Suprapubic skin (tissue), 4 donors: ENCODE measurements around the gene FOXO6. TPM values are rescaled to one million over a fixed set of nuclear protein-coding genes. Genes with fewer than 3 reads are reported as not detected.

ENCODE experiments used
- DNase-seq, 2 donors: peaks; one replicate each; pipeline ENCODE4 v3.0.0-alpha.2; 2019; ENCODE audit warnings: low spot score in 2 of 2
- H3K27ac ChIP-seq: fragments of 200-600 bp; sonication (generic); one replicate; pipeline ENCODE4 v1.5.1; 2019
- H3K27me3 ChIP-seq: fragments of 200-600 bp; sonication (generic); one replicate; pipeline ENCODE4 v1.5.1; 2019
- H3K36me3 ChIP-seq: fragments of 200-600 bp; sonication (generic); one replicate; pipeline ENCODE4 v1.5.1; 2019
- H3K4me1 ChIP-seq: fragments of 200-600 bp; sonication (generic); one replicate; pipeline ENCODE4 v1.5.1; 2019
- H3K4me3 ChIP-seq: fragments of 200-600 bp; sonication (generic); one replicate; pipeline ENCODE4 v1.5.1; 2019; ENCODE audit warnings: mild to moderate bottlenecking
- H3K9me3 ChIP-seq: fragments of 200-600 bp; sonication (generic); one replicate; pipeline ENCODE4 v1.5.1; 2019
- CTCF ChIP-seq, 2 donors: fragments of 200-600 bp in 1 of 2; fragments of 450-650 bp in 1 of 2; sonication (generic) in 1 of 2; IDR thresholded peaks; one replicate each; pipeline ENCODE4 v1.5.1; 2016 to 2019; ENCODE audit warnings: antibody characterized with exemption in 2 of 2, mild to moderate bottlenecking in 1 of 2, moderate library complexity in 1 of 2
- EP300 ChIP-seq: sonication (generic); formaldehyde crosslinking; IDR thresholded peaks from one replicate; pipeline ENCODE4 v1.6.1; 2017; ENCODE audit warnings: antibody characterized with exemption
- POLR2A ChIP-seq, 2 donors: fragments of 450-650 bp; IDR thresholded peaks; one replicate each; pipeline ENCODE4 v1.6.1; 2017; ENCODE audit warnings: antibody characterized with exemption in 2 of 2, mild to moderate bottlenecking in 2 of 2, moderate library complexity in 2 of 2
- POLR2AphosphoS5 ChIP-seq, 3 donors: sonication (generic); formaldehyde crosslinking; IDR thresholded peaks; one replicate each; pipeline ENCODE4 v1.6.1; 2017; ENCODE audit warnings: antibody characterized with exemption in 3 of 3
- WGBS: methylation state at CpG from one replicate; pipeline ENCODE4 v1.1.5; 2018; 5-methylcytosine and 5-hydroxymethylcytosine counted together
- total RNA-seq, 4 donors: library from RNA; depleted of rRNA; stranded (reverse); fragments of >200 nt; gene quantifications; one replicate each; pipeline ENCODE4 v1.1.0, GENCODE V29; 2016

Gene FOXO6
- total RNA-seq, 4 donors from 2014 or later = 1.4 to 2.8 (median 1.6) TPM

GRCh38 chr1:41349361-41350054 lies 11.7 kb upstream of the FOXO6 start:
- TF ChIP-seq EP300 = no peak
- Histone ChIP-seq H3K27me3 (no peaks in the 10 kb centered on the region), H3K9me3 (no peaks in the 10 kb centered on the region), H3K27ac (no peak overlapping the region), H3K4me1 (peaks cover 15% of the 10 kb centered on the region), H3K36me3 (no peaks in the 10 kb centered on the region), H3K4me3 (no peak overlapping the region)
- peak in 1 of 2 donors; percentile 37 for DNase-seq
- 95% methylated on average over 7 of the region's 8 CpGs for WGBS

DNA sequence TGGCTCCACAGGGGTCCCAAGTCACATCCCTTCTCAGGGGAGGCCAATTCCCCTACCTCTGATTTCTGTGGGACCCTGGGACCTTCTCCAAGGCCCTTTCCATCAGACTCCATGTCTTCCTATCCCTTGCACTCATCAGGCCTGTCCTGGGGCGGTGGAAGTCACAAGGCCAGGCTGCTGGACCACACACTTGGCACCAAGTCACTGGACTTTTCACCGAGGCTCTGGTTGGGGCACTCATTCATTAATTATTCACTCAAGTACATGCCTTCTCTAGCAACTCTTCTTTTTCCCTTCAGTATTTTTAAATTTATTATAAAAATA lies 11.2 kb upstream of the FOXO6 start:
- TF ChIP-seq EP300 (no peak), CTCF (IDR thresholded peaks at IDR 0.05) (no peak), POLR2A (IDR thresholded peaks at IDR 0.05) (no peak), POLR2AphosphoS5 (IDR thresholded peaks at IDR 0.05) (no peak)
- H3K4me1 ChIP-seq = peaks cover 15% of the 10 kb centered on the region
- H3K4me3 ChIP-seq = no peak overlapping the region
- DNase-seq = peak; percentile 38 to 40
- no peaks in the 10 kb centered on the region for H3K36me3 ChIP-seq
- H3K27me3 ChIP-seq = no peaks in the 10 kb centered on the region
- WGBS = 84% methylated on average over 2 of the region's 2 CpGs
- no peaks in the 10 kb centered on the region for H3K9me3 ChIP-seq
- H3K27ac ChIP-seq = no peak overlapping the region

DNA sequence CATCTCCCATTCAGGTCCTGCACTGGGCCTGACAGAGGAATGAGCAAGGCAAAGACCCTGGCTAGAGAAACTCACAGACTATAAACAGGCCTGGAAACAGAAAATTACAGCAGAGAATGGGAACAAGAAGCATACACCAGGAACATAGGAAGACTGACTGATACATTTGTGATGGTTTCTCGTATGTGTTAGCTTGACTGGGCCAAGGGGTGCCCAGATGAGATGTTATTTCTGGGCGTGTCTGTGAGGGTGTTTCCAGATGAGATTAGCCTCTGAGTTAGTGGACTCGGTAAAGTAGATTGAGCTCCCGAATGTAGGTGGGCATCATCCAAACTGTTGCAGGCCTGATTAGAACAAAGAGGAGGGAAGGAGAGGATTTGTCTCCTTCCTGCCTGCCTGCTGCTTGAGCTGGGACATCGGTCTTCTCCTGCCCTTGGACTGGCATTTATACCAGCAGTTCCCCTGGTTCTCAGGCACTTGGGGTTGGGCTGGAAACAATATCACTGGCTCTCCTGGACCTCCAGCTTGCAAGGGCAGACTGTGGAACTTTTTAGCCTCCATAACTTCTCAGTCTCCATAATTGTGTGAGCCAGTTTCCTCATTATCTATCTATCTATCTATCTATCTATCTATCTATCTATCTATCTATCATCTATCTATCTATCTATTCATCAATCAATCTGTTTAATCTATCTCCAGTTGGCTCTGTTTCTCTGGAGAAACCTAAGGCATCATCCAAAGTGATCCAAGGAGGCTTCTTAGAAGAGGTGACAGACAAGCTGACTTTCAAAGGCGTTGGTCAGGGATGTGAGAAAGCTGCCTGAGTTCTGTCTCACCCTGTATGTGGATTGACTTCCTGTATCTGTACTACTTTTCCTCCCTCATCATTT lies 9.7 kb upstream of the FOXO6 start:
- TF ChIP-seq EP300 (no peak), POLR2A (IDR thresholded peaks at IDR 0.05) (no peak), CTCF (IDR thresholded peaks at IDR 0.05) (no peak), POLR2AphosphoS5 (IDR thresholded peaks at IDR 0.05) (no peak)
- Histone ChIP-seq H3K9me3 (no peaks in the 10 kb centered on the region), H3K36me3 (no peaks in the 10 kb centered on the region), H3K27ac (no peak overlapping the region), H3K27me3 (no peaks in the 10 kb centered on the region), H3K4me3 (no peak overlapping the region), H3K4me1 (peaks cover 15% of the 10 kb centered on the region)
- DNase-seq = peak; percentile 9 to 13
- 94% methylated on average over 6 of the region's 6 CpGs for WGBS

DNA sequence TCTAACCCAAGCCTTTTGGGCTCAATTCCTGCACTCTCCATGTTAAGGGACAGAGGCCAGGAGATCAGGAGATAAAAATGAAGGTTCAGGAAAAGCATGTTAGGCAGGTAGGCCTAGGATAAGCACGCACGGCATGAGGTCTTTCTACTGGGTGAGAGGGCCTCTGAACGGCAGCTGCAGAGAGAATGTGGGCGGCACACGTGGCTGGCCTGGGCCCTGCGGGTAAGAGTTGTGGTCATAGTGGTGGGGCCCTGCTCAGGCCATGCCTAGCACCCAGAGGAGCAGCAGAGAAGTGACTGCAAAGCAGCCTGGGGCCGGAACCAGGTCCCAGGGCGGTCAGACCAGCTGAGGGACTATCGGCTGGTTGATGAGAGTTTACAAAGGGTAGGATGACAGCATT lies 7.5 kb upstream of the FOXO6 start:
- Histone ChIP-seq H3K9me3 (no peaks in the 10 kb centered on the region), H3K27ac (no peak overlapping the region), H3K36me3 (no peaks in the 10 kb centered on the region), H3K27me3 (no peaks in the 10 kb centered on the region), H3K4me3 (no peak overlapping the region), H3K4me1 (peaks cover 33% of the 10 kb centered on the region)
- TF ChIP-seq POLR2AphosphoS5 (IDR thresholded peaks at IDR 0.05) = no peak
- no peak for TF ChIP-seq EP300
- no peak for TF ChIP-seq POLR2A (IDR thresholded peaks at IDR 0.05)
- TF ChIP-seq CTCF (IDR thresholded peaks at IDR 0.05) = no peak
- WGBS = 55% methylated on average over 9 of the region's 9 CpGs
- DNase-seq = peak; percentile 24 to 37

DNA sequence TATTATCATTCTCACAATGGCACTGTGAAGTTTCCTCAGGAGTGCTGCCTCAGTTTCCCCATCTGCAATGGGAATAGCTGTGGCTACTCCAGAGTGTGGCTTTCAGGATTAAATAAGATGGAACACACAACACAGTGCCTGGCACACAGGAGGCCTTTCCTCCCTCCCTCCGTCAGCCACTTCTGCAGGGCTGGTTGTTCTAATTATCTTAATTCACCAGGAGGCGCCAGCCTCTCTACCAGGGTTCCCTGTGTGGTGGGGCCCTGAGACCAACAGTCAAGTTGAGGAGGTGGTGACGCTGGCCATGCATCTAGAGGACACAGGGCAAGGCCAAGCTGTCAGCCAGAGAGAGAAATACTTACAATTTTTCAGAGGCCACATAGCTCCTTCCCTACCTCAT lies 6.3 kb upstream of the FOXO6 start:
- Histone ChIP-seq H3K27ac (no peak overlapping the region), H3K36me3 (no peaks in the 10 kb centered on the region), H3K9me3 (no peaks in the 10 kb centered on the region), H3K4me1 (peaks cover 45% of the 10 kb centered on the region), H3K27me3 (no peaks in the 10 kb centered on the region), H3K4me3 (no peak overlapping the region)
- TF ChIP-seq POLR2AphosphoS5 (IDR thresholded peaks at IDR 0.05) (no peak), POLR2A (IDR thresholded peaks at IDR 0.05) (no peak), CTCF (IDR thresholded peaks at IDR 0.05) (no peak), EP300 (no peak)
- peak; percentile 24 to 75 for DNase-seq
- 94% methylated on average over 3 of the region's 3 CpGs for WGBS
